Smooth muscle cell (in vitro differentiated cells): ENCODE data around the gene SVBP. TPM values are rescaled to one million over a fixed set of nuclear protein-coding genes. Genes with fewer than 3 reads are reported as not detected.
"Not testable (repeated sequence)": the region's sequence is repeated elsewhere in the genome, so short reads cannot be mapped to it uniquely, and the experiment has no call there.

Experiments used
- DNase-seq: peaks from one replicate; lab custom pipeline; 2025; ENCODE audit not compliant: unreplicated experiment; lab: John Stamatoyannopoulos, UW
- H2AFZ ChIP-seq: fragments of 200-600 bp; sonication (generic); 2 replicates; pipeline ENCODE4 v1.6.0; 2016; ENCODE audit warnings: antibody characterized with exemption, low read depth, mild to moderate bottlenecking
- H3F3A ChIP-seq: fragments of 200-600 bp; sonication (generic); 2 replicates; pipeline ENCODE4 v1.6.0; 2017; ENCODE audit warnings: antibody characterized with exemption, low read depth
- H3K27ac ChIP-seq: fragments of 200-600 bp; sonication (generic); 2 replicates; pipeline ENCODE4 v1.5.1; 2016; ENCODE audit warnings: low read depth, mild to moderate bottlenecking
- H3K27me3 ChIP-seq: fragments of 200-600 bp; sonication (generic); 2 replicates; pipeline ENCODE4 v1.6.1; 2016; ENCODE audit warnings: low read depth, mild to moderate bottlenecking
- H3K36me3 ChIP-seq: fragments of 200-600 bp; sonication (generic); 2 replicates; pipeline ENCODE4 v1.5.1; 2016; ENCODE audit warnings: low read depth
- H3K4me1 ChIP-seq: fragments of 200-600 bp; sonication (generic); 2 replicates; pipeline ENCODE4 v1.5.1; 2016; ENCODE audit warnings: low read depth
- H3K4me2 ChIP-seq: fragments of 200-600 bp; sonication (generic); 2 replicates; pipeline ENCODE4 v1.6.0; 2016; ENCODE audit warnings: mild to moderate bottlenecking
- H3K4me3 ChIP-seq: fragments of 200-600 bp; sonication (generic); 2 replicates; pipeline ENCODE4 v1.5.1; 2016; ENCODE audit warnings: mild to moderate bottlenecking
- H3K79me2 ChIP-seq: fragments of 200-600 bp; sonication (generic); 2 replicates; pipeline ENCODE4 v1.6.0; 2016; ENCODE audit warnings: low read depth, mild to moderate bottlenecking
- H3K9ac ChIP-seq: fragments of 200-600 bp; sonication (generic); 2 replicates; pipeline ENCODE4 v1.6.0; 2016; ENCODE audit warnings: low read depth
- H3K9me3 ChIP-seq: fragments of 200-600 bp; sonication (generic); replicated peaks from 2 replicates; pipeline ENCODE4 v1.5.1; 2016; ENCODE audit warnings: low read depth
- H4K20me1 ChIP-seq: fragments of 200-600 bp; sonication (generic); 2 replicates; pipeline ENCODE4 v1.6.0; 2016; ENCODE audit warnings: low read depth
- CTCF ChIP-seq: fragments of 200-600 bp; sonication (generic); IDR thresholded peaks from 2 replicates; pipeline ENCODE4 v1.5.1; 2017; ENCODE audit warnings: borderline replicate concordance, mild to moderate bottlenecking, antibody characterized with exemption; ENCODE audit not compliant: insufficient read depth, poor library complexity, severe bottlenecking
- WGBS: methylation state at CpG from one replicate; pipeline ENCODE4 v1.1.7; 2016; ENCODE audit warnings: low lambda C conversion rate; 5-methylcytosine and 5-hydroxymethylcytosine counted together
- polyA plus RNA-seq: library from polyadenylated mRNA; unstranded; fragments of >200 nt; fragmentation: Nextera tagmentation; extraction: Ambion mirVana; gene quantifications from 2 replicates; pipeline ENCODE4 v1.2.1, GENCODE V29; 2016
- total RNA-seq: library from RNA; depleted of rRNA; stranded (reverse); fragments of >200 nt; gene quantifications from 2 replicates; pipeline ENCODE4 v1.2.3, GENCODE V29; 2014

Gene SVBP
- total and polyA plus RNA-seq, 2 experiments from 2014 or later = 31.5 to 32.5 TPM

- peak overlapping the region; percentile 99 for H3K27ac ChIP-seq
- no peak for TF ChIP-seq CTCF
- DNase-seq = no peak
- no peaks in the 10 kb centered on the region for H3K36me3 ChIP-seq
- H3K9ac ChIP-seq = peak overlapping the region; percentile 98
- H3K4me2 ChIP-seq = peak overlapping the region; percentile 88
- no peaks in the 10 kb centered on the region for H3F3A ChIP-seq
- no peaks in the 10 kb centered on the region for H3K9me3 ChIP-seq
- H3K4me3 ChIP-seq = peak overlapping the region; percentile 97
- H3K4me1 ChIP-seq = peaks cover 12% of the 10 kb centered on the region
- H3K27me3 ChIP-seq = no peaks in the 10 kb centered on the region
- 67% methylated on average over 7 of the region's 7 CpGs for WGBS
- no peaks in the 10 kb centered on the region for H4K20me1 ChIP-seq
- peak overlapping the region; percentile 77 for H2AFZ ChIP-seq
- H3K79me2 ChIP-seq = no peaks in the 10 kb centered on the region
Observed at GRCh38 chr1:42815941-42816584, 1.1 kb downstream of the SVBP start.

GRCh38 chr1:42814815-42815214 lies 2.4 kb downstream of the SVBP start:
- not testable (repeated sequence) for H3K4me2 ChIP-seq, H2AFZ ChIP-seq, H3K27ac ChIP-seq, H4K20me1 ChIP-seq, DNase-seq, H3K36me3 ChIP-seq, H3K27me3 ChIP-seq, H3K4me3 ChIP-seq, H3F3A ChIP-seq, H3K79me2 ChIP-seq, H3K9me3 ChIP-seq, H3K9ac ChIP-seq
- peaks cover 12% of the 10 kb centered on the region for H3K4me1 ChIP-seq
- 100% methylated on average over 3 of the region's 3 CpGs for WGBS

- no peaks in the 10 kb centered on the region for H3K79me2 ChIP-seq
- no peak for TF ChIP-seq CTCF
- H3F3A ChIP-seq = no peaks in the 10 kb centered on the region
- H3K27ac ChIP-seq = no peak overlapping the region
- H3K9ac ChIP-seq = no peak overlapping the region
- no peak overlapping the region for H3K4me2 ChIP-seq
- H3K4me3 ChIP-seq = no peak overlapping the region
- H3K9me3 ChIP-seq = no peaks in the 10 kb centered on the region
- no peaks in the 10 kb centered on the region for H3K27me3 ChIP-seq
- H3K36me3 ChIP-seq = peaks cover 3% of the 10 kb centered on the region
- H3K4me1 ChIP-seq = no peaks in the 10 kb centered on the region
- H4K20me1 ChIP-seq = no peaks in the 10 kb centered on the region
- DNase-seq = no peak
- H2AFZ ChIP-seq = no peak overlapping the region
Observed at GRCh38 chr1:42807056-42807668, 10.0 kb downstream of the SVBP start.

GRCh38 chr1:42806593-42806992 lies 10.6 kb downstream of the SVBP start:
- Histone ChIP-seq H3K27ac (no peak overlapping the region), H3F3A (no peaks in the 10 kb centered on the region), H3K4me2 (no peak overlapping the region), H4K20me1 (no peaks in the 10 kb centered on the region), H3K9ac (no peak overlapping the region), H3K4me3 (no peak overlapping the region), H3K27me3 (no peaks in the 10 kb centered on the region), H3K36me3 (peaks cover 3% of the 10 kb centered on the region), H3K4me1 (no peaks in the 10 kb centered on the region), H2AFZ (no peak overlapping the region), H3K9me3 (no peaks in the 10 kb centered on the region), H3K79me2 (no peaks in the 10 kb centered on the region)
- 86% methylated on average over 5 of the region's 5 CpGs for WGBS
- DNase-seq = no peak
- no peak for TF ChIP-seq CTCF
